GM18858 (cell line): ENCODE data around the gene SSBP3.
"Not testable (repeated sequence)": the region's sequence is repeated elsewhere in the genome, so short reads cannot be mapped to it uniquely, and the experiment has no call there.

Experiments used
- ATAC-seq: cut with Tn5 transposase; IDR thresholded peaks from one replicate; pipeline ENCODE4 v1.9.1; 2021; ENCODE audit not compliant: unreplicated experiment

SSBP3 gene

DNA sequence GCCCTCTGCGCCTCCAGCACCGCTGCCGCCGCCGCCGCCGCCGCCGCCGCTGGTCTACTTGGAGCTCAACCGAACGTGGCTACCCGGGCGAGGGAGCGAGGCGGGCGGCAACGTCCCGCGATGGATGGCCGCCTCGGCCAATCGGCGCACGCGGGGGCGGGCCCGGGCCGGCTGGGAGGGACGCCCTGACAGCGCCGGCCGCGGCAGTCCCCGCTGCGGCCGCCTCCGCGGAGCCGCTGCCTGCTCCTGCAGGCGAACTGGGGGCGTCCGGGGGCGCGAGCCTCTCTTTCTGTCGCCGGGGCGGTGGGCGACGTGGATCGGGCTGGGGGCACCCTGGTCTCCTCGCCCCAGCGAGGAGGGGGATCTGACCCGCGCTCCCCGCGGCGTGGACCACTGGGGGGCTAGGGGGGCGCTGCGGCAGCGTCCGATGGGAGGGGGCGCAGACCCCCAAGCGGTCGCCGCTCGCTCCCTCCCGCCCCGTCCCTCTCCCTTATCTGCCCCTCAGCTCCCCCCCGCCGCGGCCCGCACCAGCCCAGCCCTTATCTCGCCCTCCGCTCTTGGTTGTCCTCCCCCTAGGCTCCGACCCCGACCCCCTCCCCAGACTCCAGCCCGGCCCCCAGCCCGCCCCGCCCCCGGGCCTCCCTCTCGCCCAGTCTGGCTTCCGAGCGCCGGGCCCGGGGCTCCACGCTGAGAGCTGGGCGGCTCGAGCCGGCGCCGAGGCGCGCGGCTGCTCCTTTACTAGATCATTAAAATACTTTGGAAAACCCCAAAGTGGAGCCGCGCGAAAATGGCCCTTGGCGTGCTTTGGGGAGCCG is at the start of gene SSBP3:
Gene SSBP3, minus strand, starts transcription at position 56 of the 815 bp plus-strand sequence.
- ATAC-seq, result peak; percentile 75

GRCh38 chr1:54453509-54453908 is 47.3 kb upstream of the SSBP3 start:
- ATAC-seq, result no peak

- no peak for ATAC-seq
These were observed 46.8 kb upstream of the SSBP3 start for GRCh38 chr1:54453022-54453421.

DNA sequence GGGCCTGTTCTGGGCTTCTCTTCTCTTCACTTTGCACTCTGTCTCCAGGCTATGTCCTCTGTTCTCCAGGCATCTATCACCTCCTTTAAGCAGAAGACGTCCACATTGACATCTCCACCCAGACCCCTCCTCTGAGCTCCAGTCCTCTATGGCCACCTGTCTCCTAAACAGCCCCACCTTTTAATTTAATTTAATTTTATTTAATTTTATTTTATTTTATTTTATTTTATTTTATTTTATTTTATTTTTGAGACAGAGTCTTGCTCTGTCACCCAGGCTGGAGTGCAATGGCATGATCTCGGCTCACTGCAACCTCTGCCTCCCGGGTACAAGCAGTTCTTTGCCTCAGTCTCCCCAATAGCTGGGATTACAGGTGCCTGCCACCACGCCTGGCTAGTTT is 43.2 kb upstream of the SSBP3 start:
- ATAC-seq, result not testable (repeated sequence)

DNA sequence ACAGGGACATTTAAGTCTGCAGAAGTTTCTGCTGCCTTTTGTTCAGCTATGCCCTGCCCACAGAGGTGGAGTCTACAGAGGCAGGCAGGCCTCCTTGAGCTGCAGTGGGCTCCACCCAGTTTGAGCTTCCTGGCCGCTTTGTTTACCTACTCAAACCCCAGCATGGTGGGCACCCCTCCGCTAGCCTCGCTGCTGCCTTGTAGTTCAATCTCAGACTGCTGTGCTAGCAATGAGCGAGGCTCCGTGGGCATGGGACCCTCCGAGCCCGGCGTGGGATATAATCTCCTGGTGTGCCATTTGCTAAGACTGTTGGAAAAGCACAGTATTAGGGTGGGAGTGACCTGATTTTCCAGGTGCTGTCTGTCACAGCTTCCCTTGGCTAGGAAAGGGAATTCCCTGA is 42.6 kb upstream of the SSBP3 start:
- ATAC-seq, result not testable (repeated sequence)

DNA sequence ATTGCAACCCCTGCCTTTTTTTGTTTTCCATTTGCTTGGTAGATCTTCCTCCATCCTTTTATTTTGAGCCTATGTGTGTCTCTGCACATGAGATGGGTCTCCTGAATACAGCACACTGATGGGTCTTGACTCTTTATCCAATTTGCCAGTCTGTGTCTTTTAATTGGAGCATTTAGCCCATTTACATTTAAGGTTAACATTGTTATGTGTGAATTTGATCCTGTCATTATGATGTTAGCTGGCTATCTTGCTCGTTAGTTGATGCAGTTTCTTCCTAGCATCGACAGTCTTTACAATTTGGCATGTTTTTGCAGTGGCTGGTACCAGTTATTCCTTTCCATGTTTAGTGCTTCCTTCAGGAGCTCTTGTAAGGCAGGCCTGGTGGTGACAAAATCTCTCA is 40.9 kb upstream of the SSBP3 start:
- not testable (repeated sequence) for ATAC-seq

GRCh38 chr1:54442185-54442584 is 36.0 kb upstream of the SSBP3 start:
- no peak for ATAC-seq

- no peak for ATAC-seq
These were observed 33.5 kb upstream of the SSBP3 start for GRCh38 chr1:54439550-54440223.

GRCh38 chr1:54437783-54438182 is 31.6 kb upstream of the SSBP3 start:
- no peak for ATAC-seq

GRCh38 chr1:54436826-54437225 is 30.6 kb upstream of the SSBP3 start:
- no peak for ATAC-seq

DNA sequence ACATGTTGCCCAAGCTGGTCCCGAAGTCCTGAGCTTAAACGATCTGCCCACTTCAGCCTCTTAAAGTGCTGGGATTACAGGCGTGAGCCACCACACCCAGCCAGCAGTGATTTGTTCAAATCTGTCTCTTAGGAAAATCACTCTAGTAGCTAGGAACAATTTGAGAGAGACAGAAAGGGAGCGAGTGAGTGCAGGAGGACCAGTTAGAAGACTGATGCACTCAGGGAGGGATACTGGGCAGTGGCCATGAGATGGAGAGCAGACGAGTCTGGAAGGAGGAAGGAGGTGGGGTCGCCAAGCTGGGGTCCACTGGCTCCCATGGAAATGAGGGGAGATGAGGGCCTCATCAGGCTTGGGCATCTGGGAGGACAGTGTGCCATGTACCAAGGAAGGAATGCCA is 23.6 kb upstream of the SSBP3 start:
- ATAC-seq, result no peak

- ATAC-seq, result no peak
These were observed 22.8 kb upstream of the SSBP3 start for GRCh38 chr1:54428837-54429518.

- no peak for ATAC-seq
These were observed 19.0 kb upstream of the SSBP3 start for GRCh38 chr1:54425152-54425584.

DNA sequence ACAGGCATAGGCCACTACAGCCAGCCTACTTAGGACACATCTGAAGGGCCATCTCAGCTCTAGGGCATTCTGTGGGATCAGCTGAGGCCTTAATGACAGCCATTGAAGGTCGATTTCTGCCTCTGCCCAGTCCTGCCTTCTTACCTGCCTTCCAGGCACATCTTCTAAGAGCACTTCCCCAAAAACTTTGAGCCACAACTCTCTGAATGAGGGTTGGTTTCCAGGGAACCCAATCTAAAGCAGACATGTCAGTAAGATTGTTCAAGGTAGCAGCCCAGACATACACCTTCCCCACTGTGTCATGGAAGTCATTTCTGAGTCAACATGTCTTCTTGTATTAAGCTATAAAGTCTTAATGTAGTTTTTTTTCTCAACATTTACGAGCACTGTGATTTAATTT is 18.2 kb upstream of the SSBP3 start:
- ATAC-seq, result no peak

DNA sequence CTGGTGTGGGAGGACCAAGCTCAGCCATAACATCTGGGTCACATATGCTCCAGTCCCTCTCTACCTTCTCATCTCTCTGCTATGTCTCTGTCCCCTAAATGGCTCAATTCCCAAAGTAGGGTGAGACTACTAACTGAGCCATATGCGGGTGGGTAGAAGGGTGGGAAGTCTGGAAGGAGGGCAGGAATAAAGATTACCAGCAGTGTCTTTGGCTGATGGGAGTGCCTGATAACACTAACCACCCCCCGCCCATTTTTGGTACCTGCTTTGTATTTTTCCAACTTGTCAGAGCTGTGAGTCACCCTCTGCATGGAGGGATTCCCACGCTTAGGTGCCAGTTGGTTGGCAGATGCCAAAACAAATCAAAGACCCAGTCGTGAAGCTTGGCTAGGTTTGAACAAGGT is 14.9 kb upstream of the SSBP3 start:
- ATAC-seq, result no peak

DNA sequence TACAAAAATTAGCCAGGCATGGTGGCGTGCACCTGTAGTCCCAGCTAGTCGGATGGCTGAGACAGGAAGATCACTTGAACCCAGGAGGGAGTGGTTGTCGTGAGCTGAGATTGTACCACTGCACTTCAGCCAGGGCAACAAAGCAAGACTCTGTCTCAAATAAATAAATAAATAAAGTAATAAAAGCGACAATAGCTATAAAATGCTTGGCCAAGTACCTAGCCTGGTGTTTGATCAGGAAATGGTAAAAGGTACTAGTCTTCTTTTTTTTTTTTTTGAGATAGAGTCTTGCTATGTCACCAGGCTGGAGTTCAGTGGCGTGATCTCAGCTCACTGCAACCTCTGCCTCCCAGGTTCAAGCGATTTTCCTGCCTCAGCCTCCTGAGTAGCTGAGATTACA is 12.4 kb upstream of the SSBP3 start:
- ATAC-seq, result not testable (repeated sequence)

GRCh38 chr1:54417123-54417522 is 10.9 kb upstream of the SSBP3 start:
- ATAC-seq, result no peak

- ATAC-seq, result no peak
These were observed 10.2 kb upstream of the SSBP3 start for GRCh38 chr1:54416435-54416834.

DNA sequence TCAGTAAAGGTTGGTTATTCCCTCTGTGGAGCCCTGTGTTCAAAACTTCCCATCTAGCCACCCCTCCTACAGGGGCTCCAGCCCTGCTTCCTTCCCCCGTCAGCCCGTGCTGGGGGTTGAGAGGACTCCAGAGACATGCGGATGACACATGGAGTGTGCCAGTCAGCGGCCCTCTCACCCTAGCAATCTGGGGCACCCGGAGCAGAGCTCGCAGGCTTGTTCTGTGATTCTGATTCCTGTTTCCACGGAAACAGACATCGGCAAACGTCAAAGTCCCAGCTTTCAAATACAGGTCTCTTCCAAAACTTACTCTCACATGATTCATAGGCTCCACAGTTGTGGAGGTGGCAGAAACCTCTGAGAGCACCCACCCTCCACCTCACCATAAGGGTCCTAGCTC is 9.8 kb upstream of the SSBP3 start:
- no peak for ATAC-seq

- no peak for ATAC-seq
These were observed 9.3 kb upstream of the SSBP3 start for GRCh38 chr1:54415533-54415932.

DNA sequence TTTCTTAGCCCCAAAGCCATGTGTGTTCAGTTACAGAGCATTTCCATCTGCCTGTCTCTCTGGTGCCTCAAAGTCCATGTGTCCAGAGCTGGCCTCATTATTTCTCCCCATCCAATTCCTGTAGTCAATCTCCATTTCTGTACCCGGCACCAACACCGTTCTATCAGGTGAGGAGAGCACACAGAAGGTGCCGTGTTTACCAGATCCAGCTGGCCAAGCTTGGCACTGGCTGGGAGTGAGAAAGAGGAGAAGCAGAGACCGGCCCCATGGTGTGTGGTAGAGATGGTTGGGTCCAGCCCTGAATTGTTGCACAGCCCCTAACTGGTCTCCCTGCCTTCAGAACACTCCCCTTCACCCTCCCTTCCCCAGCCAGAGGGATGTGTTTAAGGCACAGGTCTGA is 7.5 kb upstream of the SSBP3 start:
- no peak for ATAC-seq

DNA sequence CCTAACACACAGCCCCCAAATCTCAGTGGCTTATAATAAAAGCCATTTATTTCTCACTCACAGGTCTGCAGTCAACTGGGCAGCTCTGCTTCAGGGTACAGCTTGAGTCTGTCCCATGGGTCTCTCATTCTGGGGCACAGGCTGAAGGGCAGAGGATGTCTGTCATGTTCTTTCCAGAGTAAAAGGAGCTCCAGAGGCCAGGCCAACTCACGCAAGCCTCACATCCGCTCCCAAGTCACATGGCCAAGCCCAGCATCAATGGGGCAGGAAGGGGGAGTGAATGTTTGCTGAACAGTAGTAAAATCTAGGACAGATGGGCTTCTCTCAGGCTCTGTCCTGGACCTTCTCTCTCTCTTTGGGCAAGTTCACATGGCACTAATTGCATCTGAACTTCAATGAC is 7.1 kb upstream of the SSBP3 start:
- no peak for ATAC-seq
